Ammon's horn (tissue), 1 donor: ENCODE data around the gene TPM1.
"Not testable (repeated sequence)": the region's sequence is repeated elsewhere in the genome, so short reads cannot be mapped to it uniquely, and the experiment has no call there.

ENCODE experiments used
- DNase-seq: peaks from one replicate; pipeline ENCODE4 v3.0.0-alpha.2; 2016; ENCODE audit warnings: low spot score

Gene TPM1

GRCh38 chr15:63041974-63042876 is at the start of gene TPM1:
Gene TPM1, plus strand, starts transcription at chr15:63042747. Its CDS starts 83 bp downstream, at chr15:63042830.
- peak; percentile 37 for DNase-seq

- no peak for DNase-seq
These were observed 49.5 kb upstream of the TPM1 start for GRCh38 chr15:62993066-62993465.

DNA sequence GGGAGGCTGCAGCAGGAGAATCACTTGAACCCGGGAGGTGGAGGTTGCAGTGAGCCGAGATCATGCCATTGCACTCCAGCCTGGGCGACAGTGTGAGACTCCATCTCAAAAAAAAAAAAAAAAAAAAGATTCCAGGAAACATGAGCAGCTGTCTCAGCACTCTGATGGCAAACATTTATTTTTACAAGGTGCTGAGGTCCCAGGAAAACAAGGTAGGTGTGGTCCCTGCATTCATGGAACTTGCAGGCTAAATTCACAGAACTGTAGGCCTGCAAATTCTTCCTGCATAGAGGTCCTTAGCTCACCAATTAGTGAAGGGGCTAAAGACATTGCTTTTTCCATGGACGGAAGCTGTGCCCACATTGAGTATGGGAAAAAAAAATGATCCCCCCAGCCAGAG is 48.9 kb upstream of the TPM1 start:
- not testable (repeated sequence) for DNase-seq

DNA sequence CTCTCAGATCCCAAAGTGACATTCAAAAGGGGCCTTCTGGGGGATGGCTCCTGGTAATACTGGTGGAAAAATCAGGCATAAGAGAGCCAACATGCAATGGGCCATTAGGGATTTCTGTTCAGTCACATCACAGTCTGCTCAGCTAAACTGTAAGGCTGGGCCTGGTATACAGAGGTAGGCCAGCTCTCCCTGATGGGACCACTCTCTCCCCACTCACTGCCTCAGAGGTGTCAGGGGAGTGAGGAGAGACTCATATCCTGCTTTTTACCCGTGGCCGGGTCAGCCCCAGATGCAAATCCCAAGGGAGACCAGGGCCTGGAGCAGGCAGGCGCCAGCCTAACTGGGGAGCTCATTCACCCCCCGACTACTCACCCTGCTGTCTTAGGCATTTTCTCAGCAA is 48.1 kb upstream of the TPM1 start:
- DNase-seq: no peak

DNA sequence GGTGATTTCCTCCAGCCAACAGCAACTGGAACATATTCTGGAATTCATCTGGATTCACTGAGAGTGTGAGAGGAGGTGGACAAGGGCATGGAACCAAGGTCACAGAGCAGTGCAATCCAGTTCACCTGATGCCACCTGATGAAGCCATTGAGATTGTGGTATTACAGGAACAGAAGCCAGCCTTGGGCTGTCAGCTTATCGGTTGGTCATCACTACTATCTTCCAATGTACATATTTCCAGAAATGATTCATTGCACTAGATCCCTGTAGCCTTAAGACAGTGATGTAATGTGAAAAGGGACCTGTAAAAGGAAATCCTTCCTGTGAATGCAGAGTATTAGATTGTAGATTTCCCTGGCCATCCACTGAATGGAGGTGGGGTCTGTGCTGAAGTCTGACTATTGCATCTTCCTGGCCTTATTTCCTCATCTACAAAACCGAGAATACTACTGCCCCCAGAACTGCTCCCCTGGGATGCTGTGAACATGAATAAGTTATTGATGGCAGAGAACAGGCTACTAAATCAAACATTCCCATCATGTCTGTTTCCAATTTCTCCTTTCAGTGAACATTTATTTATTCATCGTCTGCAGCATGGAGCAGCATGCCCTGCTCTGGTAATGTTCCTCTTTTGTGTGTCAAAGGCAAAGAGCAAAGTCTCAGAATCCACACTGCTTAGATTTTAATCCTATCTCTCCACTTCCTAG is 47.4 kb upstream of the TPM1 start:
- DNase-seq: no peak

DNA sequence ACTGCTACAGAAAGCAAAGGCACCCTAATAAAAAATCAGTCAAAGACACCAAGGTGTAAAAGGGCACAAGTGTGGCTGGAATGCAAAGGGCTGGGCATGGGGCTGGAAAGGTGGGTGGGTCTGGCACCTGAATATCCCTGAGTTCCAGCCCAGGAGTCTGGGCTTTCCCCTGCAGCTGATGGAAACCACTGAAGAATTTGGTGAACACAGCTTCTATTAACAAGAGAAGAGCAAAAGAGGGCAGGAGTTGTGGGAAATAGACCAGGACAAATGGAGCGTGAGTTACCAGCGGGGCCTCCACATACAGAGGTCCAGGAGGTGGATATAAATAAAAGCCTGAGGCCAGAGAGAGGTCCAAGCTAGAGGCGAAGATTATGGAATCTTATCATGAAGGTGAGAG is 45.1 kb upstream of the TPM1 start:
- no peak for DNase-seq

GRCh38 chr15:62998262-62998890 is 44.2 kb upstream of the TPM1 start:
- no peak for DNase-seq

- no peak for DNase-seq
These were observed 43.4 kb upstream of the TPM1 start for GRCh38 chr15:62999178-62999577.

- DNase-seq: no peak
These were observed 42.5 kb upstream of the TPM1 start for GRCh38 chr15:62999923-63000561.

GRCh38 chr15:63000706-63001105 is 41.8 kb upstream of the TPM1 start:
- no peak for DNase-seq

GRCh38 chr15:63004211-63004610 is 38.3 kb upstream of the TPM1 start:
- no peak for DNase-seq

DNA sequence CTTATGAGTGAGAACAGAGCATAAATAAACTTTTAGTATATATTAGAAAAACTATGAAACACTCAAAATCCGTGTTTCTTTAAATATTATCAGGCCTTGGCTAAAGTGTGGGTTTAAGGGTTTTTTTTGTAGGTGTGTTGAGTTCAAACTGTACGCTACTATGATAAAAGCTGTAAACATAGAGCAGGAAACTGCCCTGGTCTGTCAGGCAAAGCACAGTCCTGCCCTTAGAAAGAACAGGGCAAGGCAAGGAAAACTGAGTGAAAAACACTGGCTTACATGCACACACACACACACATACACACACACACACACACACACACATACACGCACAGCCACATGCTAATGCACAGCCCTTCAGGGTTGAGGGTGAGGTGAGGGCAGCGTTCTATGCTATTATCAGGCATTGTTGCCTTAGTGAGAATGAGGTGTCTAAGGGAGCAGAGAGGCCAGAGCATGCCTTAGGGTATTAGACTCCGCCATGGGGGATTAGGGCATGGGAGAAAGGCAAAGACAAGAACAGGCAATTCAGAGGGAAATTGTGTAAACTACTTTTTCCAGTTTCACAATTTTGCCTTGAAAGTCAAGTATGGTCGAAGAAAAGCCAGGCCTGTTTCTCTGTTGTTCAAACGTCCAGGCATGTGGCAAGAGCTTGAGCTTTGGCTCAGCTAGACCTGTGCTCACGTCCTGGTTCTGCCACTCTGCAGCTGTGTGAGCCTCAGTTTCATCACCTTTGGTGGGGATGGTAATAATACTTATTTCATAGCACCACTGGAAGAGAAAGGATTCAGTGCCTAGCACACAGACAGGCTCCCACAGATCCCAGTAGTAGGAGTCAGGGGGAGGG is 36.3 kb upstream of the TPM1 start:
- DNase-seq: no peak

GRCh38 chr15:63008333-63009049 is 34.1 kb upstream of the TPM1 start:
- no peak for DNase-seq

GRCh38 chr15:63010386-63010785 is 32.2 kb upstream of the TPM1 start:
- DNase-seq: no peak

- DNase-seq: no peak
These were observed 31.4 kb upstream of the TPM1 start for GRCh38 chr15:63010920-63011693.

DNA sequence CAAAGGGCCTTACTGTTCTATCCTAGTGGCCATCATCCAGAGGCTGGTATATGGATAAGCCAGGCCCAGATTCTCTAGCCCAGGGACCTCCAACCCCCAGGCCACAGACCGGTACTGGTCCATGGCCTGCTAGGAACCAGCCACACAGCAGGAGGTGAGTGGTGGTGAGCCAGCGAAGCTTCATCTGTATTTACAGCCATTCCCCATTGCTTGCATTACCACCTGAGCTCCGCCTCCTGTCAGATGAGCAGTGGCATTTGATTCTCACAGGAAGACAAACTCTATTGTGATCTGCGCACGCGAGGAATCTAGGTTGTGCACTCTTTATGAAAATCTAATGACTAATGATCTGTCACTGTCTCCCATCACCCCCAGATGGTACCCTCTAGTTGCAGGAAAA is 30.1 kb upstream of the TPM1 start:
- no peak for DNase-seq

- DNase-seq: no peak
These were observed 29.3 kb upstream of the TPM1 start for GRCh38 chr15:63013052-63013808.

DNA sequence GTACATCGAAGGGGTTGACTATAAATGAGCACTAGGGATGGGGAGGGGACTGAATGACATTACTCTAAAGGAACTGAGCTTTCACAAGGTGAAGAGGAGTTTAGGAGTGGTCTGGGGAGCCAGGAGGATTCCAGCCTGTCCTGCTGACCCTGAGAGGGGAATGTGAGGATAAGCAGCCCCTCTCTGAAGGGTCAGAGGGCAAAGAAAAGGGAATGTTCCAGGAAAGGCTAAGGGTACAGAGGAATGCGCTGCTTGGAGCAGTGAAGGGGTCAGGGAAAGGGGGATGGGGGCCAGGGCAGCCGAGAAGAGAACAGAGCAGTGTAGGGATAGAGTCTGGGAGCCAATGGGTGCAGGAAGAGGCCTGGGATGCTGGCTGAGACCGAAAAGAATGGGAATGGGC is 28.0 kb upstream of the TPM1 start:
- DNase-seq: no peak

GRCh38 chr15:63015618-63016017 is 26.9 kb upstream of the TPM1 start:
- DNase-seq: no peak
